Ovary (tissue), 3 donors: ENCODE results near the gene ATP4B.

Source experiments
- CTCF ChIP-seq, 3 donors: fragments of 450-650 bp in 2 of 3; fragments of 200-600 bp in 1 of 3; IDR thresholded peaks; one replicate each; pipeline versions ENCODE4 v1.5.1 to v1.8.0; 2016 to 2022; ENCODE audit warnings: antibody characterized with exemption in 3 of 3, mild to moderate bottlenecking in 1 of 3
- POLR2A ChIP-seq: fragments of 450-650 bp; IDR thresholded peaks from one replicate; pipeline ENCODE4 v1.6.1; 2017; ENCODE audit warnings: antibody characterized with exemption, mild to moderate bottlenecking, moderate library complexity
- donor health status: DM: no; HTN: no; CAD: no.

- TF ChIP-seq CTCF (IDR thresholded peaks at IDR 0.05), result no peak
- TF ChIP-seq POLR2A, result no peak
Observed at GRCh38 chr13:113657851-113658741, at the start of gene ATP4B.
